Sigmoid colon (tissue), 7 donors: ENCODE data around the gene ABHD6. TPM values are rescaled to one million over a fixed set of nuclear protein-coding genes. Genes with fewer than 3 reads are reported as not detected.
"Not testable (repeated sequence)": the region's sequence is repeated elsewhere in the genome, so short reads cannot be mapped to it uniquely, and the experiment has no call there.

ENCODE experiments used
- DNase-seq: peaks from one replicate; pipeline ENCODE4 v3.0.0-alpha.2; 2019
- H3K27ac ChIP-seq, 4 donors: fragments of 200-600 bp; sonication (generic); one replicate each; pipeline ENCODE4 v1.5.1; 2016 to 2019; ENCODE audit warnings: mild to moderate bottlenecking in 1 of 4
- H3K27me3 ChIP-seq, 3 donors: fragments of 200-600 bp; sonication (generic); one replicate each; pipeline ENCODE4 v1.5.1; 2019; ENCODE audit warnings: mild to moderate bottlenecking in 1 of 3
- H3K36me3 ChIP-seq, 4 donors: fragments of 200-600 bp; sonication (generic); one replicate each; pipeline ENCODE4 v1.5.1; 2016 to 2019
- H3K4me1 ChIP-seq, 4 donors: fragments of 200-600 bp; sonication (generic); one replicate each; pipeline ENCODE4 v1.5.1; 2017 to 2019
- H3K4me3 ChIP-seq, 4 donors: fragments of 200-600 bp; sonication (generic); one replicate each; pipeline ENCODE4 v1.5.1; 2017 to 2019; ENCODE audit warnings: mild to moderate bottlenecking in 2 of 4, moderate library complexity in 1 of 4
- H3K9me3 ChIP-seq, 4 donors: fragments of 200-600 bp in 3 of 4; sonication (generic) in 3 of 4; one replicate each; pipeline versions ENCODE4 v1.5.1 to v1.6.1; 2013 to 2019
- EP300 ChIP-seq, 4 donors: sonication (generic); formaldehyde crosslinking; IDR thresholded peaks; one replicate each; pipeline ENCODE4 v1.6.1; 2017; ENCODE audit warnings: antibody characterized with exemption in 4 of 4
- POLR2A ChIP-seq, 2 donors: fragments of 450-650 bp; IDR thresholded peaks; one replicate each; pipeline ENCODE4 v1.6.1; 2016; ENCODE audit warnings: antibody characterized with exemption in 2 of 2, mild to moderate bottlenecking in 2 of 2, moderate library complexity in 2 of 2
- POLR2AphosphoS5 ChIP-seq, 4 donors: sonication (generic); formaldehyde crosslinking; IDR thresholded peaks; one replicate each; pipeline ENCODE4 v1.6.1; 2017; ENCODE audit warnings: antibody characterized with exemption in 4 of 4
- WGBS, 2 donors: extraction: QIAGEN DNeasy Blood & Tissue Kit; methylation state at CpG; one replicate each; pipeline ENCODE4 v1.1.7; 2013; 5-methylcytosine and 5-hydroxymethylcytosine counted together
- intact Hi-C: fragments of 100-400 bp; cut with DNase I; formaldehyde crosslinking; loops from one replicate; pipeline ENCODE4 v1.15.1; 2023
- polyA plus RNA-seq, 3 donors: library from polyadenylated mRNA; stranded (reverse); fragments of 200-250 nt; gene quantifications; one replicate each; pipeline ENCODE4 v1.2.3, GENCODE V29; 2013
- total RNA-seq, 4 donors: library from RNA; depleted of rRNA; stranded (reverse); fragments of >200 nt; gene quantifications; one replicate each; pipeline ENCODE4 v1.1.0, GENCODE V29; 2016
- TF ChIP-seq, protein P1 (sequence below), 4 experiments: fragments of 450-650 bp in 3 of 4; fragments of 200-600 bp in 1 of 4; IDR thresholded peaks; one replicate each; pipeline ENCODE4 v1.5.1; 2016 to 2019; ENCODE audit warnings: antibody characterized with exemption in 4 of 4, mild to moderate bottlenecking in 3 of 4, moderate library complexity in 2 of 4
- donor health status: healthy with polysubstance abuse.
- donor health status: Bipolar disorder and iron deficiency.
- donor health status: healthy.

The ABHD6 gene
- total and polyA plus RNA-seq, 7 donors, result 6.0 to 47.4 (median 15.4) TPM

DNA sequence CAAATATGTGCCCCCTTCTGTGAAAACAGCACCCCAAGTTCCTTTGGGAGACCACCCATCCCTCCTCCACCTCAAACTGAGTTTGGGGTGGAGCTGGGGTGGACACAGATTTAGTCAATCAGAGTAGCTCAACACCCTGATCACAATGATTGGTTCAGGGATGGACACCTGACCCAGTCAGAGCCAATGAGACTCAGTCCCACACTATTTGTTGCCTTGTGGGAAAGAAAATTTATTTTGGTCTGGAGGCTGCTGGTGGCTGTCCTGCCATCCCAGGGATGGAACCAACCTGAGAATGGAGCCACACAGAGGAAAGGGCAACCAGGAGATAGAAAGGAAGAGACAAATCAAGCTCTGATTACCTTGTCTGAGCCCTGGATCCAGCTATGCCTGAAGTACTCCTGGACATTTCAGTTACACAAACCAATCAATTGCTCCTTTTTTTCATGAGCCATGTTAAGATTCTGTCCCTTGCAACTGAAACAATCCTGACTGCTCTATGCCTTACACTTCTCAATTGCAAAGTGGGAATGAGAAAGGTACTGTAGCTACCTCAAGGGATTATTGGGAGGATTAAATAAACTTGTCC is 37.4 kb upstream of the ABHD6 start:
- H3K27ac ChIP-seq, result no peak overlapping the region

DNA sequence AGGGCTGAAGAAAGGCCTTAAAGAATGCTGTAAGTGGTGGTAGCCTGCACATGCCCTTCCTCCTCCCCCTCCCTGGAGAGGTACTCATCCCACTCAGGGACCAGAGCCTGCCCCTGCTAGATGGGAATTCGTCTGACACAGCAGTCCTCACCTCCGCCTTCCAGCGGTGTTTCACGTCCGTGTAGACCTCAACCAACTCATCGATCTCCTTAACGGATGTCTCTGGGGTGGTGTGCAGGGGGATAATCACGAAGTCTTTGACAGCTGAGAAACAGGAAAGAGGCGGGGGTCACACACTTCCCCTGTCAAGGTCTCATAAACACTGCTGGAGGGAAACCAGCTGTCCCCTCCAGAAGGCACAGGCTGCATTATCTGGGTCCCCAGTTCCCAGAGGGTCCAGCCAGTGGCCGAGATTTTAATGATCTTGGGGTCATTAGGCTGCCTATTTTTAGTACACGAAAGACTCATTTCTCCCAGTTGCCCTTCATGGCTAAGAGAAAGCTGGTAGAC is 36.7 kb upstream of the ABHD6 start:
- TF ChIP-seq POLR2AphosphoS5 (IDR thresholded peaks at IDR 0.05), result no peak
- TF ChIP-seq POLR2A (IDR thresholded peaks at IDR 0.05), result no peak
- TF ChIP-seq, protein P1, sequence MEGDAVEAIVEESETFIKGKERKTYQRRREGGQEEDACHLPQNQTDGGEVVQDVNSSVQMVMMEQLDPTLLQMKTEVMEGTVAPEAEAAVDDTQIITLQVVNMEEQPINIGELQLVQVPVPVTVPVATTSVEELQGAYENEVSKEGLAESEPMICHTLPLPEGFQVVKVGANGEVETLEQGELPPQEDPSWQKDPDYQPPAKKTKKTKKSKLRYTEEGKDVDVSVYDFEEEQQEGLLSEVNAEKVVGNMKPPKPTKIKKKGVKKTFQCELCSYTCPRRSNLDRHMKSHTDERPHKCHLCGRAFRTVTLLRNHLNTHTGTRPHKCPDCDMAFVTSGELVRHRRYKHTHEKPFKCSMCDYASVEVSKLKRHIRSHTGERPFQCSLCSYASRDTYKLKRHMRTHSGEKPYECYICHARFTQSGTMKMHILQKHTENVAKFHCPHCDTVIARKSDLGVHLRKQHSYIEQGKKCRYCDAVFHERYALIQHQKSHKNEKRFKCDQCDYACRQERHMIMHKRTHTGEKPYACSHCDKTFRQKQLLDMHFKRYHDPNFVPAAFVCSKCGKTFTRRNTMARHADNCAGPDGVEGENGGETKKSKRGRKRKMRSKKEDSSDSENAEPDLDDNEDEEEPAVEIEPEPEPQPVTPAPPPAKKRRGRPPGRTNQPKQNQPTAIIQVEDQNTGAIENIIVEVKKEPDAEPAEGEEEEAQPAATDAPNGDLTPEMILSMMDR (IDR thresholded peaks at IDR 0.05), result no peak
- no peak for TF ChIP-seq EP300 (IDR thresholded peaks at IDR 0.05)
- no peak overlapping the region for H3K27ac ChIP-seq

More for the DNA sequence above, 37.4 kb upstream of the ABHD6 start:
- DNase-seq, result no peak
- TF ChIP-seq, protein P1 (IDR thresholded peaks at IDR 0.05), result no peak
- TF ChIP-seq EP300 (IDR thresholded peaks at IDR 0.05) (no peak), POLR2A (IDR thresholded peaks at IDR 0.05) (no peak), POLR2AphosphoS5 (IDR thresholded peaks at IDR 0.05) (no peak)
- Histone ChIP-seq H3K36me3 (no peaks in the 10 kb centered on the region), H3K9me3 (no peaks in the 10 kb centered on the region), H3K27me3 (no peaks in the 10 kb centered on the region), H3K4me1 (no peaks in the 10 kb centered on the region), H3K4me3 (no peak overlapping the region)
- intact Hi-C loops, result no loop called here

DNA sequence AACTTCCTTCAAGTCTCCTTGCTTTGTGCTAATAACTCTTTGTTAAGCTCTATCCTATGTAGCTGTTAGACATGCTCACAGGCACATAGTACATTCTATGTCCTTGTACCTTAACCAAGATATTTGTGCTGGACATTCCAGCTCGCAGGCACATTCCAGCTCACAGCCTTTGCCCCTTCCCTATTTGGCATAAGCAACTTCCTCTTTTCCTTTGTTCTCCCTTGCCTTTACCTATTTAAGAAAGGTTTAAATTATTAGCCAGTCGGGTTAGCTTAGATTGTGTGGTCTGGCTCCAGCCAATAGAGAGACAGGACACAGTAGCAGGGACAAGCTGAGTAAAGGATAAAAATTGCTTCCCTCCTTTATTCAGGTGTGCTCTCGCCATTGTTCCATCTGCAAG is 36.1 kb upstream of the ABHD6 start:
- H3K27ac ChIP-seq, intact Hi-C loops, DNase-seq, H3K4me1 ChIP-seq, H3K36me3 ChIP-seq, H3K4me3 ChIP-seq, H3K27me3 ChIP-seq, H3K9me3 ChIP-seq: not testable (repeated sequence)
- WGBS, 2 donors, result 58 to 72% methylated on average over 3 of the region's 3 CpGs

More for the DNA sequence above, 36.7 kb upstream of the ABHD6 start:
- Histone ChIP-seq H3K36me3 (no peaks in the 10 kb centered on the region), H3K4me3 (no peak overlapping the region), H3K27me3 (no peaks in the 10 kb centered on the region), H3K4me1 (no peaks in the 10 kb centered on the region), H3K9me3 (no peaks in the 10 kb centered on the region)
- 35 to 78% methylated on average over 11 of the region's 11 CpGs for WGBS, 2 donors
- no peak for DNase-seq
- intact Hi-C loops, result no loop called here

DNA sequence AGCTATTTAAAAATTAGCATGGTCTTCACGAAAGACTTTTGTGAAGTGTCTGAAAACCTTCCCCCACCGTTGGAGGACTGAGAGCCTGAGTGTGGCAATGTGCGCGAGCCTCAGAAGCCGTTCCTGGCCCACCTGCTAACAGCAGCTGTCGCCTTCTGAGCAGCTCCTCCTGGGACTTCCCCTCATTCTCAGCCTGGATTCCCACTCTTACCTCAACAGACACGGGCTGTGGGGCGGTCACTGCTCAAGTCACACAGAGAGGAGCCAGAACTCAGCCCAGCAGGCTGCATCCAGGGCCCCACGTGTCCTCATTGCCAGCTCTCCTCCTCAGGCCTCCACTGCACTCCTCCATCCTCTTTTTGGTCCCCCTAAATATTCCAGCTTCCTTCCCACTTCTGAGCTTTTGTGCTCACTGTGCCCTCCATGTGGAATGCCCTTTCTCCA is 34.7 kb upstream of the ABHD6 start:
- Histone ChIP-seq H3K36me3 (no peaks in the 10 kb centered on the region), H3K4me1 (no peaks in the 10 kb centered on the region), H3K9me3 (no peaks in the 10 kb centered on the region), H3K27ac (no peak overlapping the region), H3K27me3 (no peaks in the 10 kb centered on the region), H3K4me3 (no peak overlapping the region)
- DNase-seq, result no peak
- TF ChIP-seq POLR2A (IDR thresholded peaks at IDR 0.05) (no peak), POLR2AphosphoS5 (IDR thresholded peaks at IDR 0.05) (no peak), EP300 (IDR thresholded peaks at IDR 0.05) (no peak)
- TF ChIP-seq, protein P1 (IDR thresholded peaks at IDR 0.05), result no peak
- 54 to 86% methylated on average over 9 of the region's 9 CpGs for WGBS, 2 donors
- intact Hi-C loops, result no loop called here

DNA sequence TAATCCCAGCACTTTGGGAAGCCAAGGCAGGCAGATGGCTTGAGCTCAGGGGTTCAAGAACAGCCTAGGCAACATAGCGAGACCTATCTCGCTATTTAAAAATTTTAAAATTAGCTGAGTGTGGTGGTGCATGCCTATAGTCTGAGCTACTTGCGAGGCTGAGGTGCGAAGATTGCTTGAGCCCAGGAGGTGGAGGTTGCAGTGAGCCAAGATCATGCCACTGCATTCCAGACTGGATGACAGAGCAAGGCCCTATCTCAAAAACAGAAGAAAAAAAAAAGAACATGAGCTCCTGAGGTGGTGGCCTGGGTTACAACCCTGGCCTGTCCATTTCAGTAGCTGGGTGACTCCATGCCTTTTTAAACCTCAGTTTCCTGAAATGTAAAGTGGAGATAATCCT is 34.1 kb upstream of the ABHD6 start:
- no peaks in the 10 kb centered on the region for H3K9me3 ChIP-seq
- H3K4me1 ChIP-seq, result no peaks in the 10 kb centered on the region
- H3K27ac ChIP-seq, result no peak overlapping the region
- H3K36me3 ChIP-seq, result no peaks in the 10 kb centered on the region
- intact Hi-C loops, result no loop called here
- DNase-seq, result no peak
- H3K4me3 ChIP-seq, result no peak overlapping the region
- TF ChIP-seq POLR2A (IDR thresholded peaks at IDR 0.05) (no peak), POLR2AphosphoS5 (IDR thresholded peaks at IDR 0.05) (no peak), EP300 (IDR thresholded peaks at IDR 0.05) (no peak)
- TF ChIP-seq, protein P1 (IDR thresholded peaks at IDR 0.05), result no peak
- no peaks in the 10 kb centered on the region for H3K27me3 ChIP-seq
- 89 to 98% methylated on average over 4 of the region's 4 CpGs for WGBS, 2 donors
